ENCODE data around the gene SON.

SON gene

DNA sequence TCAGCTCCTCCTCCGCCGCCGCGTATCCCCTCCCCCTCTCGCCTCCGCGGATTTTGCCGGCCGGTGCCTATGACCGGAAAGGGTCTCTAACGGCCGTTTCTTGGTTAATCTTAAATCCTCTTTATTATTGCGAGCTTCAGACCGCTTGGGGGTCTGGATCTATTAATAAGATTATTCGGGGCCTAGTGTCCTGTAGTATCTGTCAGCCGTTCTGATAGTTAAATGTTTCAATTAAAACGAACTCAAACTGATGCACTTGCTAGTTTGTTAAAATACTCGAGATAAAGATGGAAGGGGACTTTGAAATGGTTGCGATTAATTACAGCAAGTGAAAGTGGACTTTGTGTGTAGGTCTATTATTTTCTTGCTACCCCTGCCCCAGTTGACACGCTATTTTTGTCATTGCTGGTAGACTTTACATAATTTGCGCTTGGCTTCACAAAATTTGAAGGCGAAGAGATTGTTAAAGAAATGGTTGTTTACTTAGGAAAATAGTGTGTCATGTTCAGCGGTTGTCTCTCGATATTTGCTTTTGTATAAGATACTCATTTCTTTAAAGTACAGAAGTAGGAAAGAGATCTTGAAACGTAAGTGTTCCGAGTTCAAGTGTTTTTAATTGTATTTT is 779 bp downstream of the SON start:
- peak; percentile 61 for DNase-seq

DNA sequence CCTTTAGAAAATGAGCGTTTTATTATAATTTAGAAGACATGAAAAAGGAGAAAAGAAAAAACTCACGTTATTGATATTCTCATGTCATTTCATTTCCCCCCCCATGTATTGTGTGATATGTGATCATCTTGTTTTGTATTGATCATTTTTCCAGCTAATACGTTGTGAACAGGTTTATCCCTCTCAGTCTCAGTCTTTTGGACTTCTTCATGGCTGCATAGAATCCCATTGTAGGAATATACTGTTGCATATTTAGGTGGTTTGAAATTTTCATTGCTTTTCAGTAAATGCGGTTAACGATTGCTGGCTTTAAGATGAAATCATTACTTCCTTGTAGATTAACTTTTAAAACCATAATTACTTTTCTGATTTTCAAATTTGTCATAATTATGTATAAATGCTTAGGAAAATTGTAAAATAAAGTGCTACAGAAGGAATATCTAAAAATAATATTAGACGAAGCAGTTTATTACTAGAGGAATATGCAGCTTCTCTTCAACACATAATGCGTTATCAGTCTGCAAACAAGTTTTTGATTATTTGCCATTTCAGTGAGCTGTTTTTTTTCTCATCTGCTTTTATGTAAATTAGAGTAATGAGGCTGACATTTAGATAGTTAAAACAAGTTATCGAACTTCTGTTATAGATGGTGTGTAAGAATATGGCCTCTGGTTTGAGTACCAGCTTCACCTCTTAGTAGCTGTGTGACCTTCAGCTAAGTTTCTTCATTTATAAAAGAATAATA is 1.8 kb downstream of the SON start:
- no peak for DNase-seq

DNA sequence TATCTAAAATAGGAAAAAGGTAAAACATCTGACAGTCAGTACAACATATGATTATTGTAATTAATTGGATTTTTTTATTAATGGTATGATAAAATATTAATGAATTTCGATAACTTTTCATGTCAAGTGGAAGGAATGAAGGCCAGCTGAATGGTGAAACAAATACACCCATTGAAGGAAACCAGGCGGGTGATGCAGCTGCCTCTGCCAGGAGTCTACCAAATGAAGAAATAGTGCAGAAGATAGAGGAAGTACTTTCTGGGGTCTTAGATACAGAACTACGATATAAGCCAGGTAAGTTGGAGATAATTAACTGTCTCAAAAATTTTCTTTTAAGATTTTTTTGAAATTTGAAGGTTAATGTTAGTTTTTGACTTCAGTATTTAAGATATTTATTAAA is 3.2 kb downstream of the SON start:
- no peak for DNase-seq

- DNase-seq: no peak
Measured at GRCh38 chr21:33549848-33550771, 7.3 kb downstream of the SON start.

DNA sequence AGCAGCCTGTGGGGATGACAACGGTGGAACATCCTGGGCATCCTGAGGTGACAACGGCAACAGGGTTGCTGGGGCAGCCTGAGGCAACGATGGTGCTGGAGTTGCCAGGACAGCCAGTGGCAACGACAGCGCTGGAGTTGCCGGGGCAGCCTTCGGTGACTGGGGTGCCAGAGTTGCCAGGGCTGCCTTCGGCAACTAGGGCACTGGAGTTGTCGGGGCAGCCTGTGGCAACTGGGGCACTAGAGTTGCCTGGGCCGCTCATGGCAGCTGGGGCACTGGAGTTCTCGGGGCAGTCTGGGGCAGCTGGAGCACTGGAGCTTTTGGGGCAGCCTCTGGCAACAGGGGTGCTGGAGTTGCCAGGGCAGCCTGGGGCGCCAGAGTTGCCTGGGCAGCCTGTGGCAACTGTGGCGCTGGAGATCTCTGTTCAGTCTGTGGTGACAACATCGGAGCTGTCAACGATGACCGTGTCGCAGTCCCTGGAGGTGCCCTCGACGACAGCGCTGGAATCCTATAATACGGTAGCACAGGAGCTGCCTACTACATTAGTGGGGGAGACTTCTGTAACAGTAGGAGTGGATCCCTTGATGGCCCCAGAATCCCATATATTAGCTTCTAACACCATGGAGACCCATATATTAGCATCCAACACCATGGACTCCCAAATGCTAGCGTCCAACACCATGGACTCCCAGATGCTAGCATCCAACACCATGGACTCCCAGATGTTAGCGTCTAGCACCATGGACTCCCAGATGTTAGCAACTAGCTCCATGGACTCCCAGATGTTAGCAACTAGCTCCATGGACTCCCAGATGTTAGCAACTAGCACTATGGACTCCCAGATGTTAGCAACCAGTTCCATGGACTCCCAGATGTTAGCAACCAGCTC is 8.2 kb downstream of the SON start:
- no peak for DNase-seq

DNA sequence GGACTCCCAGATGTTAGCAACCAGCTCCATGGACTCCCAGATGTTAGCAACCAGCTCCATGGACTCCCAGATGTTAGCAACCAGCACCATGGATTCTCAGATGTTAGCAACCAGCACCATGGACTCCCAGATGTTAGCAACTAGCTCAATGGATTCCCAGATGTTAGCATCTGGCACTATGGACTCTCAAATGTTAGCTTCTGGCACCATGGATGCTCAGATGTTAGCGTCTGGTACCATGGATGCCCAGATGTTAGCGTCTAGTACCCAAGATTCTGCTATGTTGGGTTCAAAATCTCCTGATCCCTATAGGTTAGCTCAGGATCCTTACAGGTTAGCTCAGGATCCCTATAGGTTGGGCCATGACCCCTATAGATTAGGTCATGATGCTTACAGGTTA is 8.8 kb downstream of the SON start:
- no peak for DNase-seq

- no peak for DNase-seq
Measured at GRCh38 chr21:33552093-33552998, 9.5 kb downstream of the SON start.

DNA sequence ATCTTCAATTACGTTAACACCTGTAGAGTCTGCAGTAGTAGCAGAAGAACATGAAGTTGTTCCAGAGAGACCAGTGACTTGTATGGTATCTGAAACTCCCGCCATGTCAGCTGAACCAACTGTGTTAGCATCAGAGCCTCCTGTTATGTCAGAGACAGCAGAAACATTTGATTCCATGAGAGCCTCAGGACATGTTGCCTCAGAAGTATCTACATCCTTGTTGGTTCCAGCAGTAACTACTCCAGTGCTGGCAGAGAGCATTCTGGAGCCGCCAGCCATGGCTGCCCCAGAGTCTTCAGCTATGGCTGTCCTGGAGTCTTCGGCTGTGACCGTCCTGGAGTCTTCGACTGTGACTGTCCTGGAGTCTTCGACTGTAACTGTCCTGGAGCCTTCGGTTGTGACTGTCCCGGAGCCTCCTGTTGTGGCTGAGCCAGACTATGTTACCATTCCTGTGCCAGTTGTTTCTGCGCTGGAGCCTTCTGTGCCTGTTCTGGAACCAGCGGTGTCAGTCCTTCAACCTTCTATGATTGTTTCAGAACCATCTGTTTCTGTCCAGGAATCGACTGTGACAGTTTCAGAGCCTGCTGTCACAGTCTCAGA is 10.3 kb downstream of the SON start:
- no peak for DNase-seq

- DNase-seq: no peak
Measured at GRCh38 chr21:33554236-33554981, 11.6 kb downstream of the SON start.

DNA sequence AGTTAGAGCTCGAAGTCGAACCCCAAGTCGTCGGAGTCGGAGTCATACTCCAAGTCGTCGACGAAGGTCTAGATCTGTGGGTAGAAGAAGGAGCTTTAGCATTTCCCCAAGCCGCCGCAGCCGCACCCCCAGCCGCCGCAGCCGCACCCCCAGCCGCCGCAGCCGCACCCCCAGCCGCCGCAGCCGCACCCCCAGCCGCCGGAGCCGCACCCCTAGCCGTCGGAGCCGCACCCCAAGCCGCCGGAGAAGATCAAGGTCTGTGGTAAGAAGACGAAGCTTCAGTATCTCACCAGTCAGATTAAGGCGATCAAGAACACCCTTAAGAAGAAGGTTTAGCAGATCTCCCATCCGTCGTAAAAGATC is 12.1 kb downstream of the SON start:
- DNase-seq: no peak

DNA sequence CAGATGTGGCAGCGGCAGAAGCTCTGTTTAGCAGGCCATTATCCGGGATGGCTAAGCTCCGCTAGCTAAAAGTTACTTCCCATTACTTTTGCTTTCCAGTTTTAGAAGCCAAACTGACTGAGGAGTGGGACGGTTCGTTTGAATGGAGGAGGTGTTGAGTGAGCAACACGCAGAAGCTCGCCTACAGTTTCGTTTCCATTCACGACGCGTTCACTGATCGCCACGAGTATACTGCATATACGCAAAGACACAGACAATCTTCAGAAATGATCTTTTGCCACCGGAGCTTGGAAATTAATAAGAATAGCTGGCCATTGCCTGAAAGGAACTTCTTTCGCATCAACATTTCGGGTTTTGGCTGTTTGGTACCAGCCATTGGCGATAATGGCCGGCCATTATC is 14.6 kb downstream of the SON start:
- DNase-seq: no peak

GRCh38 chr21:33558777-33559421 is 16.1 kb downstream of the SON start:
- DNase-seq: no peak

DNA sequence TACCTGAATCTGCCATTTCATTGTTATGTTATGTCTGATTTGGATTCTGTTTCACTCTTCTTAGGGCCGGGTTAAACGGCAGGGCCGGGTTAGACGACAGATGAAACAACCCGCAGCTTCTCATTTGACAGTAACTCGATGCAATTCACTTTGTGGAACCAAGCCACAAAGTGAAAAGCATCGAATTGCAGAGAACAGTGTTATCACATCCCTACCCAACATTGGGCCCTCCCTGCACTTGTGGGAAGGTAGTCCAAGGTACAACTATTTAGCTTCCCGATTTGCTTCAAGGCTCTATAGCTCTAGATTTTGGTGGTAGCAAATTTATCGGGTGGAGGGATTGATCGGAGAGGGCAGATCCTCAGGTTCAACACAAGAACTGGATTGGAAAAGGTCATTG is 17.0 kb downstream of the SON start:
- DNase-seq: no peak

DNA sequence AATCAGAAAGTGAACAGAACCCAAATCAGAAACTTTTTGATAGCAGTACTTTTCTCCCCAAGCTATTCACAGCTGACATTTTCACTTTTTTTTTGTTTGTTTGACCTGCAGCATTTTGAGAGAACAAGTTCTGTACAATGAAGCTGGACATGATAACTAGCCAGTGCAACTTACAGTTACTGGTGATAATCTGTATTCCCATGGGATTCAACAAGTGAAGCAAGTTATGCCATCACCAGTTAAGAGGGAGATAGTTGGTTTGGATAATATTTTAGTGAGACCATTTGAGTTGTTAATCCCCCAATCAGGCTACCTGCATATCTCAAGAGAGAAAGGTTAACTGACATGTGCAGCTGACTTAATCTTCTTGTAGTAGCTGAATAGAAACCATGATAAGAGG is 18.1 kb downstream of the SON start:
- DNase-seq: no peak

GRCh38 chr21:33561373-33561772 is 18.5 kb downstream of the SON start:
- DNase-seq: no peak

DNA sequence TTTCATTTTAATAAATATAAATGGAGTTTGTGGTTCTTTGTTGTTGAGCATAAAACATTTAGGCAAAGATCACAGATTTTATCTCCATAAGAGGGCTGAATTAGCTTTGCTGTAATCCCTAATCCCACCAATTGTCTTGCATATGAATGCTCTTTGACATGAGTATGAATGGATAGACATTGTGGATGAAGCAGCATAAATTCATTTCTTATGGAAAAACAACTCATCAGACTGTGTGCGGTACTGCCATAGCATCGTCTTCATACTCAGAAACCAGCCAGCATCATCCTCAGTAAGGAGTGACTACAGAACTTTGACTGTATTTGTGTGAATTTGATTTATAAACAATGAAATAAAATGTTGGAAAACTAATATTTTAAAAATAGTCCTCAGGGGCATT is 19.6 kb downstream of the SON start:
- no peak for DNase-seq

- DNase-seq: no peak
Measured at GRCh38 chr21:33566514-33566913, 23.7 kb downstream of the SON start.

DNA sequence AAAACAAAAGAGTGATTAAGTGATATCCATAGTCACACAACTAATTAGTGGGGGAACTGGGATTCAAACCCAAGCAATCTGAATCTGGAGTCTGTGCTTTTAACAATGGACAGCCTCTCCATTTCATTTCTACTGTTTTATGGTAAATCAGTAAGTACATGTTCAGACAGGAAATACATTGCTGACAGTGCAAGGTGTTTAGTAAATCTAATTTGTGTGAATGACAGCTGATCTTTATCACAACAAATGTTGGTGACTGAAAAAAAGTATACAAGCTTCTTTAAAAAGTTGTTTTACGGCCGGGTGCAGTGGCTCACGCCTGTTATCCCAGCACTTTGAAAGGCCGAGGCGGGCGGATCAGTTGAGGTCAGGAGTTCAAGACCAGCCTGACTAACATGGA is 25.1 kb downstream of the SON start:
- DNase-seq: no peak

DNA sequence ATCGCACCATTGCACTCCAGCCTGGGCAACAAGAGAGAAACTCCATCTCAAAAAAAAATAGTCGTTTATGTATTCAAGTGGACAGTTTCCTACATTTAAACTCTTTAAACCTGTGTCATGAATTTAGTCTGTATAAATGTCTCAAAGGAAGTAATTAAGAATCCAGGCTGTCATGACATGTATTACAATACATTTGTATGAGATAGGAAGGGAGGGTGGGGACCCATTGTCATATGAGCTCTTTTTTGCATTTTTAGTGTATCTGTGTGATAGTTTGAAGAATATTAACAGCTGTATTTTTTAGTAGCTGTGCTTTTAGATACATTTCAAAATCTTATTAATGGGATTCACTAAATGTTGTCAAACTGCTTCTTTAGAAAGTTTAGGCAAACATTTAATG is 25.6 kb downstream of the SON start:
- no peak for DNase-seq

GRCh38 chr21:33569991-33570390 is 27.2 kb downstream of the SON start:
- DNase-seq: no peak
